H9 (cell line): Measurements from ENCODE around the gene CAPN12. TPM values are rescaled to one million over a fixed set of nuclear protein-coding genes. Genes with fewer than 3 reads are reported as not detected.

ENCODE experiments used
- DNase-seq: peaks from one replicate; pipeline ENCODE4 v3.0.0-alpha.2; 2017
- H2AFZ ChIP-seq: one replicate; pipeline ENCODE4 v1.6.1; 2013; ENCODE audit warnings: mild to moderate bottlenecking, low read length, control low read depth, moderate library complexity
- H2AK5ac ChIP-seq: 2 replicates; pipeline ENCODE4 v1.6.1; 2013; ENCODE audit warnings: low read length, control low read depth, mixed read lengths; ENCODE audit not compliant: insufficient read length
- H2BK120ac ChIP-seq: one replicate; pipeline ENCODE4 v1.6.1; 2013; ENCODE audit warnings: low read depth, mild to moderate bottlenecking, low read length, control low read depth, inconsistent platforms; ENCODE audit not compliant: poor library complexity, severe bottlenecking
- H2BK12ac ChIP-seq: 2 replicates; pipeline ENCODE4 v1.6.1; 2013; ENCODE audit warnings: low read length, control low read depth, mixed read lengths, low read depth; ENCODE audit not compliant: insufficient read length
- H2BK15ac ChIP-seq: 2 replicates; pipeline ENCODE4 v1.6.1; 2013; ENCODE audit warnings: low read depth, low read length, control low read depth
- H2BK20ac ChIP-seq: one replicate; pipeline ENCODE4 v1.6.1; 2013; ENCODE audit warnings: low read depth, mild to moderate bottlenecking, low read length, control low read depth, inconsistent platforms; ENCODE audit not compliant: poor library complexity, severe bottlenecking
- H2BK5ac ChIP-seq: 2 replicates; pipeline ENCODE4 v1.6.1; 2013; ENCODE audit warnings: low read length, control low read depth, mixed read lengths; ENCODE audit not compliant: insufficient read length
- H3K14ac ChIP-seq: 2 replicates; pipeline ENCODE4 v1.6.1; 2013; ENCODE audit warnings: low read length, control low read depth; ENCODE audit not compliant: insufficient read depth
- H3K18ac ChIP-seq: 2 replicates; pipeline ENCODE4 v1.6.1; 2013; ENCODE audit warnings: low read depth, mild to moderate bottlenecking, mixed read lengths, low read length, control low read depth; ENCODE audit not compliant: insufficient read length
- H3K23ac ChIP-seq: 2 replicates; pipeline ENCODE4 v1.6.1; 2013; ENCODE audit warnings: low read length, control low read depth, mixed read lengths, low read depth; ENCODE audit not compliant: insufficient read length
- H3K23me2 ChIP-seq: 2 replicates; pipeline ENCODE4 v1.6.1; 2013; ENCODE audit warnings: low read depth, mild to moderate bottlenecking, mixed read lengths, low read length, control low read depth; ENCODE audit not compliant: insufficient read length, poor library complexity, severe bottlenecking
- H3K27ac ChIP-seq: 2 replicates; pipeline ENCODE4 v1.5.1; 2013; ENCODE audit warnings: low read length, control low read depth, mixed read lengths, low read depth; ENCODE audit not compliant: insufficient read length
- H3K27me3 ChIP-seq: 2 replicates; pipeline ENCODE4 v1.6.1; 2013; ENCODE audit warnings: low read length, control low read depth, inconsistent platforms; ENCODE audit not compliant: insufficient read depth
- H3K4ac ChIP-seq: 2 replicates; pipeline ENCODE4 v1.6.1; 2013; ENCODE audit warnings: low read depth, mild to moderate bottlenecking, control low read depth, inconsistent platforms, low read length, moderate library complexity
- H3K4me1 ChIP-seq: 2 replicates; pipeline ENCODE4 v1.6.1; 2013; ENCODE audit warnings: low read length, control low read depth, inconsistent platforms; ENCODE audit not compliant: insufficient read depth
- H3K4me2 ChIP-seq: 2 replicates; pipeline ENCODE4 v1.6.1; 2013; ENCODE audit warnings: low read length, control low read depth, mixed read lengths; ENCODE audit not compliant: insufficient read length, insufficient read depth
- H3K56ac ChIP-seq: 2 replicates; pipeline ENCODE4 v1.6.1; 2013; ENCODE audit warnings: low read depth, mild to moderate bottlenecking, mixed read lengths, low read length, control low read depth; ENCODE audit not compliant: insufficient read length
- H3K79me1 ChIP-seq: 2 replicates; pipeline ENCODE4 v1.6.1; 2013; ENCODE audit warnings: low read depth, mild to moderate bottlenecking, moderate library complexity, low read length, control low read depth, inconsistent platforms; ENCODE audit not compliant: insufficient read depth, poor library complexity, severe bottlenecking
- H3K79me2 ChIP-seq: 2 replicates; pipeline ENCODE4 v1.6.1; 2013; ENCODE audit warnings: low read length, control low read depth, inconsistent platforms; ENCODE audit not compliant: insufficient read depth
- H3K9ac ChIP-seq: 2 replicates; pipeline ENCODE4 v1.6.1; 2013; ENCODE audit warnings: low read length, control low read depth, mixed read lengths; ENCODE audit not compliant: insufficient read length; ENCODE audit errors: extremely low read depth
- H3K9me3 ChIP-seq: one replicate; pipeline ENCODE4 v1.6.1; 2013; ENCODE audit warnings: low read depth, low read length, inconsistent platforms; ENCODE audit not compliant: control insufficient read depth
- H3T11ph ChIP-seq: one replicate; pipeline ENCODE4 v1.6.1; 2013; ENCODE audit warnings: mild to moderate bottlenecking, low read length, control low read depth, inconsistent platforms
- H4K20me1 ChIP-seq: one replicate; pipeline ENCODE4 v1.6.1; 2013; ENCODE audit not compliant: control insufficient read depth, insufficient read length, insufficient read depth
- H4K5ac ChIP-seq: 2 replicates; pipeline ENCODE4 v1.6.1; 2013; ENCODE audit warnings: low read depth, mild to moderate bottlenecking, mixed read lengths, low read length, control low read depth; ENCODE audit not compliant: insufficient read length
- H4K8ac ChIP-seq: replicated peaks from 2 replicates; pipeline ENCODE4 v1.6.1; 2013; ENCODE audit warnings: low read length, control low read depth, mixed read lengths, low read depth; ENCODE audit not compliant: insufficient read length
- H4K91ac ChIP-seq: 2 replicates; pipeline ENCODE4 v1.6.1; 2013; ENCODE audit warnings: low read depth, mild to moderate bottlenecking, moderate library complexity, mixed read lengths, low read length, control low read depth; ENCODE audit not compliant: insufficient read length
- H3K27ac Mint-ChIP-seq, 3 experiments: 2 replicates in 2 of 3; 3 replicates in 1 of 3; pipeline ENCODE4 v1.8.0; 2020 to 2021; ENCODE audit warnings: mixed read lengths in 3 of 3, mild to moderate bottlenecking in 1 of 3, moderate library complexity in 1 of 3
- H3K27me3 Mint-ChIP-seq: 2 replicates; pipeline ENCODE4 v1.8.0; 2021; ENCODE audit warnings: low read depth, mild to moderate bottlenecking, moderate library complexity, mixed read lengths
- H3K36me3 Mint-ChIP-seq, 3 experiments: 2 replicates in 2 of 3; 3 replicates in 1 of 3; pipeline ENCODE4 v1.8.0; 2020 to 2021; ENCODE audit warnings: low read depth in 3 of 3, mixed read lengths in 3 of 3; ENCODE audit not compliant: insufficient read depth in 1 of 3
- H3K4me1 Mint-ChIP-seq, 2 experiments: 2 replicates each; pipeline ENCODE4 v1.8.0; 2020; ENCODE audit warnings: mixed read lengths in 2 of 2
- H3K4me3 Mint-ChIP-seq, 2 experiments: 2 replicates in 1 of 2; 3 replicates in 1 of 2; pipeline ENCODE4 v1.8.0; 2020 to 2021; ENCODE audit warnings: mild to moderate bottlenecking in 2 of 2, mixed read lengths in 2 of 2, moderate library complexity in 1 of 2
- H3K9me3 Mint-ChIP-seq, 2 experiments: 2 replicates in 1 of 2; 3 replicates in 1 of 2; pipeline ENCODE4 v1.8.0; 2020; ENCODE audit warnings: mild to moderate bottlenecking in 2 of 2, mixed read lengths in 2 of 2, moderate library complexity in 1 of 2
- WGBS: extraction: QIAGEN DNeasy Blood & Tissue Kit; methylation state at CpG from one replicate; pipeline ENCODE4 v1.1.7; 2013; ENCODE audit warnings: missing lambda C conversion rate, low lambda C conversion rate, mixed read lengths; ENCODE audit not compliant: insufficient read length; ENCODE audit errors: extremely low coverage; 5-methylcytosine and 5-hydroxymethylcytosine counted together
- total RNA-seq: library from RNA; stranded (reverse); gene quantifications from 2 replicates; pipeline ENCODE4 v1.2.1, GENCODE V29; 2021
- TF ChIP-seq, protein P1 (sequence below): fragments of 200-600 bp; sonication (generic); conservative IDR thresholded peaks from 3 replicates; pipeline ENCODE4 v1.8.0; 2021; ENCODE audit warnings: antibody characterized with exemption, mild to moderate bottlenecking

The CAPN12 gene
- total RNA-seq, 1 experiment from 2014 or later = 10.5 TPM

DNA sequence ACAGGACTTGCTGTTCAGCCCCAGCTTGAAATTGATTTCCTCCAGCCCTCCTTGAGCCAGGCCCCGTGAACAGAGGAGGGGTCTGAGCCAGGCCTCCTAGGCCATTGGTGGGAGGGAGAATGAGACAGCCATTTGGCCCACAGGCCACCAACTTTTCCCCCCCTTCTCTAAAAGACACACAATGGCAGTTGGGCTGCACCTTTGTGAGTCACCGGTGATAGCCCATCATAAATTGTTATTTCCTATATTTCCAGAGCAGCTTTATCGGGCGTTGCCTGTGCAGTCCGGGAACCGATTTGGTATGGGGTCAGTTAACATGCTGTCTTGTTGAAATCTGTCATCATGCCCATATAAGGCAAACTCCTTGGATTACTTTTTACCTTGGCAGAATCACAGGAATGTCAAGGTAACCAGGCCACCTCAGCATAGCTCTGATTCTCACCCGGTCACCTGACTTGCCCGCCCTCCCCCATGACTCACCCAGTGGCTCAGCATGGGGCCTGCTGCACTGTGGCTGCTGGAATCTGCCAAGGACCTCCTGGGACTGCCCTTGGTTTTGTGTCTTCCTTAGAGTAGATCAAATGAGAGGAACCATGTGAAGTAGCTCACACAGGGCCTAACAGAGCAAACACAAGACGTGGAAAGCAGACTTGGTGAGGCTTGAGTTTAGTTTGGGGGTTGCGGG is 60.7 kb downstream of the CAPN12 start:
- no peaks in the 10 kb centered on the region for H3K79me1 ChIP-seq
- peak; percentile 96 for DNase-seq
- Mint-ChIP-seq H3K27ac (peak overlapping the region; percentile 97 to 100 (median 98)), H3K36me3 (peaks cover 22 to 44% (median 31%) of the 10 kb centered on the region in 3 experiments; a peak in 6 of 7 replicates), H3K4me3 (peak overlapping the region; percentile 16 to 54; a peak in 4 of 5 replicates), H3K4me1 (peaks cover 60 to 70% of the 10 kb centered on the region in 2 experiments), H3K27me3 (no peaks in the 10 kb centered on the region), H3K9me3 (peaks cover 0 to 4% of the 10 kb centered on the region in 2 experiments; a peak in 3 of 5 replicates)
- no peak overlapping the region for H3K4me2 ChIP-seq
- no peak overlapping the region for H3K56ac ChIP-seq
- H3K23ac ChIP-seq = no peak overlapping the region
- peak overlapping the region; percentile 84 for H2BK5ac ChIP-seq
- H3K27ac ChIP-seq = peak overlapping the region; percentile 86
- TF ChIP-seq, protein P1, sequence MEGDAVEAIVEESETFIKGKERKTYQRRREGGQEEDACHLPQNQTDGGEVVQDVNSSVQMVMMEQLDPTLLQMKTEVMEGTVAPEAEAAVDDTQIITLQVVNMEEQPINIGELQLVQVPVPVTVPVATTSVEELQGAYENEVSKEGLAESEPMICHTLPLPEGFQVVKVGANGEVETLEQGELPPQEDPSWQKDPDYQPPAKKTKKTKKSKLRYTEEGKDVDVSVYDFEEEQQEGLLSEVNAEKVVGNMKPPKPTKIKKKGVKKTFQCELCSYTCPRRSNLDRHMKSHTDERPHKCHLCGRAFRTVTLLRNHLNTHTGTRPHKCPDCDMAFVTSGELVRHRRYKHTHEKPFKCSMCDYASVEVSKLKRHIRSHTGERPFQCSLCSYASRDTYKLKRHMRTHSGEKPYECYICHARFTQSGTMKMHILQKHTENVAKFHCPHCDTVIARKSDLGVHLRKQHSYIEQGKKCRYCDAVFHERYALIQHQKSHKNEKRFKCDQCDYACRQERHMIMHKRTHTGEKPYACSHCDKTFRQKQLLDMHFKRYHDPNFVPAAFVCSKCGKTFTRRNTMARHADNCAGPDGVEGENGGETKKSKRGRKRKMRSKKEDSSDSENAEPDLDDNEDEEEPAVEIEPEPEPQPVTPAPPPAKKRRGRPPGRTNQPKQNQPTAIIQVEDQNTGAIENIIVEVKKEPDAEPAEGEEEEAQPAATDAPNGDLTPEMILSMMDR = no peak
- no peaks in the 10 kb centered on the region for H3K23me2 ChIP-seq
- peak overlapping the region; percentile 78 for H2BK12ac ChIP-seq
- peak overlapping the region; percentile 34 for H3K9ac ChIP-seq
- peak overlapping the region; percentile 47 for H4K5ac ChIP-seq
- H3K4me1 ChIP-seq = peaks cover 15% of the 10 kb centered on the region; the same call in 1 of the 2 replicates
- peaks cover 25% of the 10 kb centered on the region; the same call in 1 of the 2 replicates for H3K79me2 ChIP-seq
- H3K14ac ChIP-seq = peak overlapping the region; percentile 93; the same call in 1 of the 2 replicates
- no peak overlapping the region for H2BK15ac ChIP-seq
- H3T11ph ChIP-seq = peak overlapping the region; percentile 86
- H2BK20ac ChIP-seq = no peak overlapping the region
- no peaks in the 10 kb centered on the region for H3K27me3 ChIP-seq
- peak overlapping the region; percentile 60 for H4K91ac ChIP-seq
- H2BK120ac ChIP-seq = peak overlapping the region; percentile 99
- H3K4ac ChIP-seq = peak overlapping the region; percentile 95
- H2AFZ ChIP-seq = no peak overlapping the region
- H3K9me3 ChIP-seq = no peaks in the 10 kb centered on the region
- H3K18ac ChIP-seq = peak overlapping the region; percentile 97
- H4K8ac ChIP-seq = no peak overlapping the region
- peak overlapping the region; percentile 21 for H2AK5ac ChIP-seq
- no peaks in the 10 kb centered on the region for H4K20me1 ChIP-seq
- no CpG with 5 or more reads among the region's 10 CpGs for WGBS
